GM21381 (cell line): ENCODE data around the gene MINDY4.

ENCODE experiments used
- ATAC-seq: cut with Tn5 transposase; IDR thresholded peaks from one replicate; pipeline ENCODE4 v1.9.1; 2021; ENCODE audit warnings: mild to moderate bottlenecking, moderate library complexity; ENCODE audit not compliant: unreplicated experiment

MINDY4 gene

DNA sequence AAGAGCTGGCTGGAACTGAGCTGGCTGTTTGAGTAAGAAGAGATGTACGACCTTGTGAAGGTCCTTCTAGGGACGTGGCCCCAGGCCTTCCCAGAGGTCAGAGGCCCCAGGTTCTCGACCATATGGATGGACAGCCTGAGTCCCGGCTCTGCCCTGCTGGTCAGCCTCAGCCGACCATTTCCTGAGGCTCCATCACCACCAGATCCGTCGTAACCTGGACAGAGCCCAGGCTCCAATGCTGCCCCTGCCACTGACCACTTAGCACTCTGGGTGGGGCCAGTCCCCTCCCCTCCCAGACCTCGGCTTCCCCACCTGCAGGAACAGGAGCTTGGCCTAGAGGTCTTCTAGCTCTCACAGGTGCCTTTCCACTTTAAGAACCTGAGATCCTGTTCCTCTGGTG lies 29.9 kb upstream of the MINDY4 start:
- ATAC-seq = no peak

GRCh38 chr7:30743371-30744074 lies 27.7 kb upstream of the MINDY4 start:
- ATAC-seq = no peak

DNA sequence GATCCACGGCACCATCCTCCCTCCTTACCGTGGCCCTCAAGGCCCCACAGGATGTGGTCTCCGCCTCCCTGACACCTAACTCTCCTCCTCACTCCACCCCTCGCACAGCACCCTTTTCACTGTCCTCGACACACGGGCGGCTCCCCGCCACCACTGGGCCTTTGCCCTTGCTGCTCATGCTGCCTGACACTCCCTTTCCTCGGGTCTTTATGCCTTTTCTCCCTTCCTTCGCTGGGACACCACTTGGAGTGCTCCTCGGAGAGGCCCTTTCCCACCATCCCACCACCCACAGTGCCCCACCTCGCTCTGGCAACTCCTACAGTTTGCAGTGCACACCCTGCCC lies 27.2 kb upstream of the MINDY4 start:
- ATAC-seq = no peak

GRCh38 chr7:30745261-30745941 lies 25.8 kb upstream of the MINDY4 start:
- no peak for ATAC-seq

DNA sequence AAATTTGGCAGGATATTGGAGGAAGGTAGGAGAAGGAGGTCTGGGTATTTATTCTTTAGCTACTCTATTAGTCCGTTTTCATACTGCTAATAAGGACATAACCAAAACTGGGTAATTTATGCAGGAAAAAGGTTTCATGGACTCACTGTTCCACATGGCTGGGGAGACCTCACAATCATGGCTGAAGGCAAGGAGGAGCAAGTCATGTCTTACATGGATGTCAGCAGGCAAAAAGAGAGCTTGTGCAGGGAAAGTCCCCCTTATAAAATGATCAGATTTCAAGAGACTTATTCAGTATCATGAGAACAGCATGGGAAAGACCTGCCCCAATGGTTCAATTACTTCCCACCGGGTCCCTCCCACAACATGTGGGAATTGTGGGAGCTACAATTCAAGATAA lies 21.2 kb upstream of the MINDY4 start:
- no peak for ATAC-seq

- no peak for ATAC-seq
These were observed 20.2 kb upstream of the MINDY4 start for GRCh38 chr7:30750683-30751650.

DNA sequence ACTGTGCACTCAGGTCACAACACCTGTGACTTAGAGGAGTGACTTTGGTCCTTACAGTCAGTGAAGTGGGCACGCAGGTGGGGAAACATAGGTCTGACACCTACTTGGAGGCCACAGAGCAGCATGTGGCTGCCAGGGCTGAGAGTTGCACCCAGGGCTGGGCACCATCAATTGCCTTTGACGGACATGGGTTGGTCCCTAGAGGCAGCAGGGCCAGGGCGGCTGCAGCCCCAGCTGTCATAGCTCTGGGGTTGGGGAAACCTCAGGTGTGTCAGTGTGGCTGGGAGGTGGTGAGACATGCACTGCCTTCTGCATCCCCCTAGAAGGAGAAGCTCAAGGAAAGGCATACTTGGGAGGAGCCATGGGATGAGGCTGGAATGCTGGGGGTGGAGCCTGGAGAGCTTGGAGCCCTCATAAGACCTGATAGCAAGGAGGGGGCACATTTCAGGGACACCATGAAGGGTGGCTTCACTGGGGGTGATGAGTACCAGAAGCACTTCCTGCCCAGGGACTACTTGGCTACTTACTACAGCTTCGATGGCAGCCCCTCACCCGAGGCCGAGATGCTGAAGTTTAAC lies 19.4 kb upstream of the MINDY4 start, which contains the start of gene INMT:
TSS of gene INMT (plus strand) at position 440 of the 578 bp plus-strand sequence. CDS start at position 456, 16 bp downstream.
- no peak for ATAC-seq

- ATAC-seq = no peak
These were observed 18.7 kb upstream of the MINDY4 start for GRCh38 chr7:30752484-30752883.

- no peak for ATAC-seq
These were observed 18.2 kb upstream of the MINDY4 start for GRCh38 chr7:30752979-30753378.

- ATAC-seq = no peak
These were observed 16.8 kb upstream of the MINDY4 start for GRCh38 chr7:30754315-30754877.

- ATAC-seq = no peak
These were observed 15.6 kb upstream of the MINDY4 start for GRCh38 chr7:30755384-30756154.

- ATAC-seq = no peak
These were observed 13.9 kb upstream of the MINDY4 start for GRCh38 chr7:30757342-30757692.

DNA sequence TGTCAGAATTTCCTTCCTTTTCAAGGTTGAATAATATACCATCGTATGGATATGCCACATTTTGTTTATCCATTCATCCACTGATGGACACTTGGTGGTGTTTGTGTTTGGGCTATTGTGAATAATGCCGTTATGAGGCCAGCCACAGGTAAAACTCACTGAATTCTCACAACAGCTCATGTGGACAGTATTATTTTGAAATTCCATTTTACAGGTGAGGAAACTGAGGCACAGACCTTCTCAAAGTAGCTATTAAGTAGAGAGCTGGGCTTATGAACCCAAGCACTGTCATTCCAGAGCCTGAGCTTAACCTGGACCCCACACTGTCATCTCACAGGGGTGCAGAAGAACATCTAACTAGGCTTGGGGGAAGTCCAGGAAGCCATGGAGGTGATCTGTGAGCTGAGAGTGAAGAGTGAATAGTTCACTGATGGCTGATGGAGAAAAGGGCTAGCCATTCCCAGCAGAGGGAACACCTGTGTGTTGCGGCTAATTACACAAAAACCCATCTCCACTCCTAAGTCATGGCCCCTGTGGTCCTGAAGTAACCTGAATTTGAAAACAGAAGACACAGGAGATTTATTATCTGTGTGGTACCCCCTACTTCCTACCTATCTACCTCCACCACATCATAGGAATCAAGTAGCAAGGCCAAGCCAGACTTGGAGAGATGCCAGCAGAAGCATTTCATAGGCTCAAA lies 10.6 kb upstream of the MINDY4 start:
- no peak for ATAC-seq

GRCh38 chr7:30761214-30762156 lies 9.7 kb upstream of the MINDY4 start:
- ATAC-seq = no peak

GRCh38 chr7:30764030-30764975 lies 6.9 kb upstream of the MINDY4 start:
- peak; percentile 96 for ATAC-seq

GRCh38 chr7:30765408-30765807 lies 5.8 kb upstream of the MINDY4 start:
- no peak for ATAC-seq

DNA sequence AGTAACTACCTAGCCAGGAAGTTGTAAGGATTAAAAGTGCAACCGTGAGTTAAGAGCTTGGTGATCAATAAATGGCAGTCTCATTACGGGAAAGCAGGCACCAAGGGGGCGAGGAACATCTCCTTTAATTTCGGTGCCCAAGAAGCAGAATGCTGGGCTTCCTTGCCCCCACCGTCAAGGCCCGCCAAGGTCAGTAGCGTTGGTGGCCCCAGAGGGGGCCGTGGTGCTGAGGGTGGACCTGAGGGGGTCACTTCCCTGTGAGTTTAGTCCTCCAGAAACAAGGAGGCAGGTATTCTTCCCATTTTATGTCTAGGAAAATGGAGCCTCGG lies 408 bp upstream of the MINDY4 start:
- ATAC-seq = no peak
